Endodermal cell (in vitro differentiated cells): Measurements from ENCODE around the gene MIS18A. TPM values are rescaled to one million over a fixed set of nuclear protein-coding genes. Genes with fewer than 3 reads are reported as not detected.
"Not testable (repeated sequence)": the region's sequence is repeated elsewhere in the genome, so short reads cannot be mapped to it uniquely, and the experiment has no call there.

ENCODE experiments used
- DNase-seq: peaks from one replicate; pipeline ENCODE4 v3.0.0-alpha.2; 2017
- H3K27ac ChIP-seq: 2 replicates; pipeline ENCODE4 v1.5.1; 2013; ENCODE audit warnings: mild to moderate bottlenecking, low read depth, low read length, moderate library complexity
- H3K27me3 ChIP-seq: 2 replicates; pipeline ENCODE4 v1.6.1; 2013; ENCODE audit warnings: mild to moderate bottlenecking, low read length, moderate library complexity; ENCODE audit not compliant: insufficient read depth, control insufficient read depth, poor library complexity, severe bottlenecking
- H3K36me3 ChIP-seq: 2 replicates; pipeline ENCODE4 v1.7.0; 2013; ENCODE audit warnings: mild to moderate bottlenecking, low read length, moderate library complexity; ENCODE audit not compliant: control insufficient read depth, insufficient read depth
- H3K4me1 ChIP-seq: one replicate; pipeline ENCODE4 v1.7.0; 2013; ENCODE audit warnings: low read length; ENCODE audit not compliant: control insufficient read depth, insufficient read depth
- H3K4me3 ChIP-seq: 2 replicates; pipeline ENCODE4 v1.5.1; 2013; ENCODE audit warnings: mild to moderate bottlenecking, low read length, moderate library complexity
- H3K9ac ChIP-seq: 2 replicates; pipeline ENCODE4 v1.6.1; 2013; ENCODE audit warnings: mild to moderate bottlenecking, low read length, moderate library complexity; ENCODE audit not compliant: poor library complexity, severe bottlenecking; ENCODE audit errors: extremely low read depth
- H3K9me3 ChIP-seq: 2 replicates; pipeline ENCODE4 v1.6.1; 2013; ENCODE audit warnings: mild to moderate bottlenecking, low read length, moderate library complexity; ENCODE audit not compliant: control insufficient read depth
- H3K27ac Mint-ChIP-seq: 2 replicates; pipeline ENCODE4 v1.8.0; 2020; ENCODE audit warnings: mixed read lengths
- H3K27me3 Mint-ChIP-seq: 2 replicates; pipeline ENCODE4 v1.8.0; 2021; ENCODE audit warnings: mild to moderate bottlenecking, mixed read lengths; ENCODE audit not compliant: insufficient read depth
- H3K36me3 Mint-ChIP-seq: 2 replicates; pipeline ENCODE4 v1.8.0; 2020; ENCODE audit warnings: low read depth, mixed read lengths
- H3K4me1 Mint-ChIP-seq: 2 replicates; pipeline ENCODE4 v1.8.0; 2020; ENCODE audit warnings: mixed read lengths
- H3K4me3 Mint-ChIP-seq: 2 replicates; pipeline ENCODE4 v1.8.0; 2020; ENCODE audit warnings: mild to moderate bottlenecking, moderate library complexity, mixed read lengths
- H3K9me3 Mint-ChIP-seq: 2 replicates; pipeline ENCODE4 v1.8.0; 2020; ENCODE audit warnings: mild to moderate bottlenecking, mixed read lengths
- CTCF ChIP-seq: fragments of 200-600 bp; sonication (generic); conservative IDR thresholded peaks from 2 replicates; pipeline ENCODE4 v1.5.0; 2021; ENCODE audit warnings: antibody characterized with exemption, mild to moderate bottlenecking
- WGBS, 2 experiments: methylation state at CpG; one replicate each; pipeline versions ENCODE4 v1.1.5 to v1.1.7; 2013; ENCODE audit warnings: missing lambda C conversion rate in 2 of 2, mixed read lengths in 1 of 2; ENCODE audit not compliant: insufficient coverage in 1 of 2, insufficient read length in 1 of 2; 5-methylcytosine and 5-hydroxymethylcytosine counted together
- total RNA-seq, 2 donors: library from RNA; stranded (reverse); fragmentation: NEBNext Ultra II Directional in 1 of 2; extraction: Animal tissue kit (Norgen Biotek cat#: 25700) in 1 of 2; gene quantifications; 2 replicates in 1 of 2; 3 replicates in 1 of 2; pipeline ENCODE4 v1.2.1, GENCODE V29; 2021

MIS18A gene
- total RNA-seq, 2 donors from 2014 or later, result 46.4 to 48.3 TPM

- no peaks in the 10 kb centered on the region for H3K27me3 Mint-ChIP-seq
- WGBS, 2 experiments, result 96 to 100% methylated on average over 1 to 9 of the region's 9 CpGs
- peaks cover 30% of the 10 kb centered on the region for H3K36me3 Mint-ChIP-seq
- H3K4me1 ChIP-seq, result no peaks in the 10 kb centered on the region
- no peak for TF ChIP-seq CTCF
- no peaks in the 10 kb centered on the region for H3K9me3 Mint-ChIP-seq
- H3K4me3 ChIP-seq, result no peak overlapping the region
- DNase-seq, result no peak
- no peak overlapping the region for H3K27ac ChIP-seq
- no peak overlapping the region for H3K4me3 Mint-ChIP-seq
- H3K4me1 Mint-ChIP-seq, result peaks cover under 1% of the 10 kb centered on the region
- no peaks in the 10 kb centered on the region for H3K27me3 ChIP-seq
- no peak overlapping the region for H3K27ac Mint-ChIP-seq
- H3K9me3 ChIP-seq, result no peaks in the 10 kb centered on the region
- peaks cover 23% of the 10 kb centered on the region for H3K36me3 ChIP-seq
- H3K9ac ChIP-seq, result no peak overlapping the region
Measured at GRCh38 chr21:32311621-32312020, 32.8 kb upstream of the MIS18A start.

- H3K27ac Mint-ChIP-seq, H3K4me3 ChIP-seq, H3K4me1 ChIP-seq, H3K4me3 Mint-ChIP-seq, H3K9me3 Mint-ChIP-seq, DNase-seq, H3K9ac ChIP-seq, H3K27me3 ChIP-seq, H3K4me1 Mint-ChIP-seq, H3K27ac ChIP-seq, H3K27me3 Mint-ChIP-seq, H3K9me3 ChIP-seq: not testable (repeated sequence)
- peaks cover 28% of the 10 kb centered on the region for H3K36me3 Mint-ChIP-seq
- peaks cover 23% of the 10 kb centered on the region for H3K36me3 ChIP-seq
- 87 to 91% methylated on average over 7 to 9 of the region's 9 CpGs for WGBS, 2 experiments
Measured at GRCh38 chr21:32310976-32311375, 32.1 kb upstream of the MIS18A start.

GRCh38 chr21:32309906-32310460, 31.1 kb upstream of the MIS18A start:
- peaks cover 23% of the 10 kb centered on the region for H3K36me3 ChIP-seq
- H3K9me3 Mint-ChIP-seq, result no peaks in the 10 kb centered on the region
- DNase-seq, result no peak
- H3K27me3 ChIP-seq, result no peaks in the 10 kb centered on the region
- no peak overlapping the region for H3K4me3 ChIP-seq
- H3K4me1 Mint-ChIP-seq, result peaks cover 8% of the 10 kb centered on the region
- no peak overlapping the region for H3K9ac ChIP-seq
- WGBS, 2 experiments, result 89% methylated on average over 4 to 7 of the region's 7 CpGs
- H3K4me3 Mint-ChIP-seq, result no peak overlapping the region
- H3K27ac Mint-ChIP-seq, result no peak overlapping the region
- H3K36me3 Mint-ChIP-seq, result peaks cover 26% of the 10 kb centered on the region
- no peak overlapping the region for H3K27ac ChIP-seq
- H3K4me1 ChIP-seq, result no peaks in the 10 kb centered on the region
- no peaks in the 10 kb centered on the region for H3K27me3 Mint-ChIP-seq
- H3K9me3 ChIP-seq, result no peaks in the 10 kb centered on the region
- TF ChIP-seq CTCF, result no peak

- WGBS, 2 experiments, result 81 to 85% methylated on average over 5 to 10 of the region's 10 CpGs
- Histone ChIP-seq H3K27me3 (no peaks in the 10 kb centered on the region), H3K9ac (no peak overlapping the region), H3K27ac (no peak overlapping the region), H3K9me3 (no peaks in the 10 kb centered on the region), H3K4me3 (no peak overlapping the region), H3K36me3 (peaks cover 12% of the 10 kb centered on the region), H3K4me1 (no peaks in the 10 kb centered on the region)
- Mint-ChIP-seq H3K4me1 (peaks cover 8% of the 10 kb centered on the region), H3K4me3 (no peak overlapping the region), H3K36me3 (peaks cover 22% of the 10 kb centered on the region), H3K27me3 (no peaks in the 10 kb centered on the region), H3K9me3 (no peaks in the 10 kb centered on the region), H3K27ac (no peak overlapping the region)
- no peak for DNase-seq
- TF ChIP-seq CTCF, result no peak
Measured at GRCh38 chr21:32308696-32309095, 29.8 kb upstream of the MIS18A start.
